HEK293 (cell line): ENCODE results near the gene GPR84.

Experiments
- KLF10 ChIP-seq: fragments of 450-650 bp; IDR thresholded peaks from 2 replicates; pipeline ENCODE4 v1.5.1; 2018; ENCODE audit warnings: missing biosample characterization, mild to moderate bottlenecking, missing genetic modification characterization
- SALL2 ChIP-seq: fragments of 450-650 bp; formaldehyde crosslinking; IDR thresholded peaks from 2 replicates; pipeline ENCODE4 v1.5.0; 2017; ENCODE audit warnings: missing biosample characterization, mild to moderate bottlenecking, missing genetic modification characterization, borderline replicate concordance
- ZNF155 ChIP-seq: fragments of 450-650 bp; formaldehyde crosslinking; IDR thresholded peaks from 2 replicates; pipeline ENCODE4 v1.5.1; 2016; ENCODE audit warnings: missing biosample characterization, missing genetic modification characterization
- ZNF585B ChIP-seq: fragments of 450-650 bp; formaldehyde crosslinking; IDR thresholded peaks from 2 replicates; pipeline ENCODE4 v1.5.1; 2016; ENCODE audit warnings: missing biosample characterization, missing genetic modification characterization
- ZNF600 ChIP-seq: fragments of 450-650 bp; formaldehyde crosslinking; IDR thresholded peaks from 2 replicates; pipeline ENCODE4 v1.5.1; 2016; ENCODE audit warnings: missing biosample characterization, missing genetic modification characterization
- ZNF677 ChIP-seq: fragments of 450-650 bp; IDR thresholded peaks from 2 replicates; pipeline ENCODE4 v1.5.0; 2018; ENCODE audit warnings: missing biosample characterization, mild to moderate bottlenecking, missing genetic modification characterization, moderate library complexity
- TF ChIP-seq, protein P1 (sequence below): fragments of 450-650 bp; formaldehyde crosslinking; IDR thresholded peaks from 2 replicates; pipeline ENCODE4 v1.5.1; 2016; ENCODE audit warnings: missing biosample characterization, missing genetic modification characterization
- TF ChIP-seq, protein P2 (sequence below): IDR thresholded peaks from 2 replicates; pipeline ENCODE4 v1.6.1; 2011; ENCODE audit warnings: mild to moderate bottlenecking, low read depth, low read length, borderline replicate concordance
- TF ChIP-seq, protein P3 (sequence below): fragments of 450-650 bp; formaldehyde crosslinking; IDR thresholded peaks from 2 replicates; pipeline ENCODE4 v1.5.1; 2016; ENCODE audit warnings: missing biosample characterization, missing genetic modification characterization, borderline replicate concordance

DNA sequence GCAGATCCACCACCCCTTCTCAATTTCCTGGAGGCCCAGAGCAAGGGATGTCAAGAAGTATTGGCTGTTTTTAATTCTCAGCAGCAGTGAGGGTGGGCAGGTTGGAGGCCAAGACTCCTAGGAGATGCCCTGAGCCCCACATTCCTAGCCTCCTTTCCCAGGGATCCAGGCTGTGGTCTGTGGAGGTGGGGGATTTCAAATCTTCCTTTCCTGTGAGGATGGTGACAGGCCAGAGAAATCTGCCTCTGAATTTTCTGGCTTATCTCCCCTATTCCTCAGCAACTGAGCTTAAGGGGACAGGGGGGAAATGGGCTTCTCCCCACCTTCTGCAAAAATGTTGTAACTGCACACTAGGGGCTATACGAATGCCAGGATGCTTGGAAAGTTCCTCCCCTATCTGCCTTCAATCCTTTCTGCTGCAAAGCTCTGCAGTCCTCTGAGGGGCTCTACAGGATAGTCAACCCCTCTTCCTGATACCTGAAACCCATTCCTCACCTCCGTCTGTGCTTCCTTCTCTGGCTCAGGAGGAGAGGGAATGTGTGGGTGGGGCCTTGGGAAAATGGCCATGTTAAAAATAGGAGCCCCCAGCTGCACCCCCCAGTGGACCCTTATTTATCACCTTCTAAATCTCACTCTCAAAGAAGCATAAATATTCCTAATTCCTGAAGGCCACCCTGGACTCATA, 6.6 kb downstream of the GPR84 start:
- TF ChIP-seq KLF10 (tag by site-specific recombination) (no peak), ZNF677 (tag by site-specific recombination) (no peak), ZNF155 (no peak), ZNF600 (tag by site-specific recombination) (no peak), ZNF585B (tag by site-specific recombination) (no peak), SALL2 (no peak)
- TF ChIP-seq, protein P1, sequence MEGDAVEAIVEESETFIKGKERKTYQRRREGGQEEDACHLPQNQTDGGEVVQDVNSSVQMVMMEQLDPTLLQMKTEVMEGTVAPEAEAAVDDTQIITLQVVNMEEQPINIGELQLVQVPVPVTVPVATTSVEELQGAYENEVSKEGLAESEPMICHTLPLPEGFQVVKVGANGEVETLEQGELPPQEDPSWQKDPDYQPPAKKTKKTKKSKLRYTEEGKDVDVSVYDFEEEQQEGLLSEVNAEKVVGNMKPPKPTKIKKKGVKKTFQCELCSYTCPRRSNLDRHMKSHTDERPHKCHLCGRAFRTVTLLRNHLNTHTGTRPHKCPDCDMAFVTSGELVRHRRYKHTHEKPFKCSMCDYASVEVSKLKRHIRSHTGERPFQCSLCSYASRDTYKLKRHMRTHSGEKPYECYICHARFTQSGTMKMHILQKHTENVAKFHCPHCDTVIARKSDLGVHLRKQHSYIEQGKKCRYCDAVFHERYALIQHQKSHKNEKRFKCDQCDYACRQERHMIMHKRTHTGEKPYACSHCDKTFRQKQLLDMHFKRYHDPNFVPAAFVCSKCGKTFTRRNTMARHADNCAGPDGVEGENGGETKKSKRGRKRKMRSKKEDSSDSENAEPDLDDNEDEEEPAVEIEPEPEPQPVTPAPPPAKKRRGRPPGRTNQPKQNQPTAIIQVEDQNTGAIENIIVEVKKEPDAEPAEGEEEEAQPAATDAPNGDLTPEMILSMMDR (tag by site-specific recombination), result no peak
- TF ChIP-seq, protein P2, sequence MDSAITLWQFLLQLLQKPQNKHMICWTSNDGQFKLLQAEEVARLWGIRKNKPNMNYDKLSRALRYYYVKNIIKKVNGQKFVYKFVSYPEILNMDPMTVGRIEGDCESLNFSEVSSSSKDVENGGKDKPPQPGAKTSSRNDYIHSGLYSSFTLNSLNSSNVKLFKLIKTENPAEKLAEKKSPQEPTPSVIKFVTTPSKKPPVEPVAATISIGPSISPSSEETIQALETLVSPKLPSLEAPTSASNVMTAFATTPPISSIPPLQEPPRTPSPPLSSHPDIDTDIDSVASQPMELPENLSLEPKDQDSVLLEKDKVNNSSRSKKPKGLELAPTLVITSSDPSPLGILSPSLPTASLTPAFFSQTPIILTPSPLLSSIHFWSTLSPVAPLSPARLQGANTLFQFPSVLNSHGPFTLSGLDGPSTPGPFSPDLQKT, result no peak
- TF ChIP-seq, protein P3, sequence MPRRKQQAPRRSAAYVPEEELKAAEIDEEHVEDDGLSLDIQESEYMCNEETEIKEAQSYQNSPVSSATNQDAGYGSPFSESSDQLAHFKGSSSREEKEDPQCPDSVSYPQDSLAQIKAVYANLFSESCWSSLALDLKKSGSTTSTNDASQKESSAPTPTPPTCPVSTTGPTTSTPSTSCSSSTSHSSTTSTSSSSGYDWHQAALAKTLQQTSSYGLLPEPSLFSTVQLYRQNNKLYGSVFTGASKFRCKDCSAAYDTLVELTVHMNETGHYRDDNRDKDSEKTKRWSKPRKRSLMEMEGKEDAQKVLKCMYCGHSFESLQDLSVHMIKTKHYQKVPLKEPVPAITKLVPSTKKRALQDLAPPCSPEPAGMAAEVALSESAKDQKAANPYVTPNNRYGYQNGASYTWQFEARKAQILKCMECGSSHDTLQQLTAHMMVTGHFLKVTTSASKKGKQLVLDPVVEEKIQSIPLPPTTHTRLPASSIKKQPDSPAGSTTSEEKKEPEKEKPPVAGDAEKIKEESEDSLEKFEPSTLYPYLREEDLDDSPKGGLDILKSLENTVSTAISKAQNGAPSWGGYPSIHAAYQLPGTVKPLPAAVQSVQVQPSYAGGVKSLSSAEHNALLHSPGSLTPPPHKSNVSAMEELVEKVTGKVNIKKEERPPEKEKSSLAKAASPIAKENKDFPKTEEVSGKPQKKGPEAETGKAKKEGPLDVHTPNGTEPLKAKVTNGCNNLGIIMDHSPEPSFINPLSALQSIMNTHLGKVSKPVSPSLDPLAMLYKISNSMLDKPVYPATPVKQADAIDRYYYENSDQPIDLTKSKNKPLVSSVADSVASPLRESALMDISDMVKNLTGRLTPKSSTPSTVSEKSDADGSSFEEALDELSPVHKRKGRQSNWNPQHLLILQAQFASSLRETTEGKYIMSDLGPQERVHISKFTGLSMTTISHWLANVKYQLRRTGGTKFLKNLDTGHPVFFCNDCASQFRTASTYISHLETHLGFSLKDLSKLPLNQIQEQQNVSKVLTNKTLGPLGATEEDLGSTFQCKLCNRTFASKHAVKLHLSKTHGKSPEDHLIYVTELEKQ (tag by site-specific recombination), result no peak
